Stimulated activated CD4-positive, alpha-beta T cell treated with anti-CD3 and anti-CD28 coated beads, TNF-alpha, amount 100 ng/mL, for 4 hours (primary cell): ENCODE data around the gene AKAP13.
"Not testable (repeated sequence)": the region's sequence is repeated elsewhere in the genome, so short reads cannot be mapped to it uniquely, and the experiment has no call there.

Experiments used
- DNase-seq, 3 experiments: peaks; one replicate each; pipeline ENCODE4 v3.0.0-alpha.2; 2020; ENCODE audit warnings: low read depth in 3 of 3

Gene AKAP13

GRCh38 chr15:85475317-85475701, 94.9 kb downstream of the AKAP13 start:
- no peak for DNase-seq

- no peak for DNase-seq
These were observed 95.3 kb downstream of the AKAP13 start for GRCh38 chr15:85475711-85476110.

- no peak for DNase-seq
These were observed 96.7 kb downstream of the AKAP13 start for GRCh38 chr15:85477061-85477460.

- no peak for DNase-seq
These were observed 97.3 kb downstream of the AKAP13 start for GRCh38 chr15:85477730-85478129.

- no peak for DNase-seq
These were observed 98.8 kb downstream of the AKAP13 start for GRCh38 chr15:85479071-85479647.

- DNase-seq: no peak
These were observed 100.5 kb downstream of the AKAP13 start for GRCh38 chr15:85480923-85481322.

- DNase-seq: not testable (repeated sequence)
These were observed 101.1 kb downstream of the AKAP13 start for GRCh38 chr15:85481543-85481942.

- DNase-seq: no peak
These were observed 102.5 kb downstream of the AKAP13 start for GRCh38 chr15:85482894-85483293.

GRCh38 chr15:85483955-85484354, 103.6 kb downstream of the AKAP13 start:
- not testable (repeated sequence) for DNase-seq

GRCh38 chr15:85484923-85485322, 104.5 kb downstream of the AKAP13 start:
- not testable (repeated sequence) for DNase-seq

GRCh38 chr15:85485956-85486567, 105.7 kb downstream of the AKAP13 start:
- peak in 2 of 3 experiments; percentile 8 to 37 for DNase-seq

- DNase-seq: not testable (repeated sequence)
These were observed 107.4 kb downstream of the AKAP13 start for GRCh38 chr15:85487796-85488195.

GRCh38 chr15:85488997-85489396, 108.6 kb downstream of the AKAP13 start:
- DNase-seq: no peak

GRCh38 chr15:85489773-85490493, 109.5 kb downstream of the AKAP13 start:
- DNase-seq: no peak

- DNase-seq: no peak
These were observed 110.5 kb downstream of the AKAP13 start for GRCh38 chr15:85490856-85491255.

- DNase-seq: no peak
These were observed 111.3 kb downstream of the AKAP13 start for GRCh38 chr15:85491691-85492090.

- DNase-seq: no peak
These were observed 112.0 kb downstream of the AKAP13 start for GRCh38 chr15:85492406-85492805.

GRCh38 chr15:85493260-85493659, 112.9 kb downstream of the AKAP13 start:
- DNase-seq: no peak

- no peak for DNase-seq
These were observed 113.8 kb downstream of the AKAP13 start for GRCh38 chr15:85494048-85494777.

- no peak for DNase-seq
These were observed 114.7 kb downstream of the AKAP13 start for GRCh38 chr15:85495096-85495495.

- DNase-seq: no peak
These were observed 115.1 kb downstream of the AKAP13 start for GRCh38 chr15:85495544-85495943.

GRCh38 chr15:85496151-85496550, 115.7 kb downstream of the AKAP13 start:
- DNase-seq: no peak
